GM21717 (cell line): Measurements from ENCODE around the gene SPAG16.
A peak's percentile ranks its signal among the peaks of the same experiment; 100 is the strongest.
"Not testable (repeated sequence)": the region's sequence is repeated elsewhere in the genome, so short reads cannot be mapped to it uniquely, and the experiment has no call there.

ENCODE experiments used
- ATAC-seq: cut with Tn5 transposase; IDR thresholded peaks from one replicate; pipeline ENCODE4 v1.9.1; 2021; ENCODE audit warnings: mild to moderate bottlenecking, moderate library complexity; ENCODE audit not compliant: unreplicated experiment

Gene SPAG16

DNA sequence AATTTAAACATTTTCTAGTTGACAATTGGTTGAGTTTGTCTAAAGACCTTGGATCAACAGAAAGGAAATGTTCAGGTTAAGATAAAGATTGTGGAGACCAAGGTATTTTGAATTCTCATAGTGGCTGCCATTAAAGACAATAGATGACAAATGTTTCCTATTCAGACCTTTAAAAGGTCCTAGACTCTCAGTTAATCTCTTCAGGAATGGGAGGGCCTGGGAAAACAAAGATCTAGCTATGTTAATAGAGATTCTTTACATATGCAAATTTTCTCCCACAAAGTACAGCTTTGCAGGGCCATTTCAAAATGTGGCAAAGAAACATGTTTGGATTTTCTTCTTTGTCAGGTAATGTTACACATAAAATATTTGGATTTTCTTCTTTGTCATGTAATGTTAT, 403.9 kb downstream of the SPAG16 start:
- no peak for ATAC-seq

DNA sequence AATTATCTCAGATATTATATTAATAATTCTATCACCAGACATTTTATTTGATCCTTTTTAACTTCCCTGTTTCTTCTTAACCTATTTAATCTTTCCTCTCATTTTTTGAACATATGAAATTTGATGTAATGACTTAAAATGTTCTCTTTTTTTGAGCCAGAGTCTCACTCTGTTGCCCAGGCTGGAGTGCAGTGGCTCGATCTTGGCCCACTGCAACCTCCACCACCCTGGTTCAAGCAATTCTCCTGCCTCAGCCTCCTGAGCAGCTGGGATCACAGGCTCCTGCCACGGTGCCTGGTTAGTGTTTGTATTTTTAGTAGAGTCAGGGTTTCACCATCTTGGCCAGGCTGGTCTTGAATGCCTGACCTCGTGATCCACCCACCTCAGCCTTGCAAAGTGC, 404.6 kb downstream of the SPAG16 start:
- not testable (repeated sequence) for ATAC-seq

DNA sequence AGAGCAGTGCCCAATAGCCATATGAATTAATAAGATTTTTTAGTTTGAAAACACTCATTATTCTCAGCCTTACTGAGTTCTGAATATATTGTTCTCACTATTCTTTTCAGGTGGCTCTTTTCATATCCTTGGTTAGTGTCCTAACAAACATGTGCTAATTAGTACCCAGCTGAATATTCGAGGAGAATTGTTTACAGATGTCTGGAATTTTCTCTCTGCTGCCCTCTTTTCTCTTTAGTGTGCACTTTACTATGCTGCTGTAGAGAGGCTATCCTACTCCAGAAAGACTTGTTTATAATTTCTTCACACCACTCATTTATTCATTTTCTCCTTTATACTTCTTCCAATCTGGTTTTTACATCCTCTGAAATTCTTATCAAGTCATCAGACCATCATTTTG, 405.3 kb downstream of the SPAG16 start:
- no peak for ATAC-seq

DNA sequence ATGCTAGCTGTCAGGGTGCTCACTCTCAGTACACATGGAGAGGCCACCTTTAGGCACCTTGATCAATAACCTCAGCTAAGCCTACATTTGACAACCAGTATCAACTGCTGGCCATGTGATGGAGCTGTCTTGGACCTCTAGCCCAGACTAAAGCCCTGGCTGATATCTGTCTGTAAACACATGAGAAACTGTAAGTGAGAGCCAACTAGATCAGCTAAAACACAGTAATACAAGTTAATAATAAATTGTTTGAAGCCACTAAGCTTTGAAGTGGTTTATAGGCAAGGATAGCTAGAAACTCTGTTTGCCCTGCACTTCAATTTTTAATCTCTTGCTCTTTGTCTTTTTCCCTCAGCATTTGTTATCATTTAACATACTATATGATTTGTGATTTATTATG, 407.1 kb downstream of the SPAG16 start:
- no peak for ATAC-seq

DNA sequence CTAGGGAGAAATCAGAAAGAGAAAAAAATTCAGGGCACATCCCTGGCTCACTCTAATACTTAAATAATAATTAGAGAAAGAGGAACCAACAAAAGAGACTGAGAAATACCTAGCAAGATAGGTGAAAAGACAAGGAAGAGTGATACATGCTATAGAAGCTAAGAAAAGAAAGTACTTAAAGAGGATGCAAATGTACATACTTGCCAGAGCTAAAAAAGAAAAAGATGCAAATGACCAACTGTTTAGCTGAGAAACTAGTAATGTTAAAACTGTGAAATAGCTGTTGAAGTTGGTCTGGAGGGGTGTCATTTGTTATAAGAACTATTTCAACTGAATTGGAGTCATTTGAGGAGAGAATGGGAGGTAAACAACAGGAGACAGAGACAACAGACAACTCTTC, 412.2 kb downstream of the SPAG16 start:
- peak; percentile 81 for ATAC-seq

DNA sequence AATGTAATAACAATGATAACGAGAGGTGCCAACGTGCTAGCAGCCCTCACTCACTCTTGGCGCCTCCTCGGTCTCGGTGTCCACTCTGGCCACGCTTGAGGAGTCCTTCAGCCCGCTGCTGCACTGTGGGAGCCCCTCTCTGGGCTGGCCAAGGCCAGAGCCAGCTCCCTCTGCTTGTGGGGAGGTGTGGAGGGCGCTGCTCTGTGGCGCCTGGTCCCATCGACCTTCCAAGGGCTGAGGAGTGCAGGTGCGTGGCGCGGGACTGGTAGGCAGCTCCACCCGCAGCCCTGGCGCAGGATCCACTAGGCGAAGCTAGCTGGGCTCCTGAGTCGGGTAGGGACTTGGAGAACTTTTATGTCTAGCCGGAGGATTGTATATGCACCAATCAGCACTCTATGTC, 417.1 kb downstream of the SPAG16 start:
- ATAC-seq = not testable (repeated sequence)

DNA sequence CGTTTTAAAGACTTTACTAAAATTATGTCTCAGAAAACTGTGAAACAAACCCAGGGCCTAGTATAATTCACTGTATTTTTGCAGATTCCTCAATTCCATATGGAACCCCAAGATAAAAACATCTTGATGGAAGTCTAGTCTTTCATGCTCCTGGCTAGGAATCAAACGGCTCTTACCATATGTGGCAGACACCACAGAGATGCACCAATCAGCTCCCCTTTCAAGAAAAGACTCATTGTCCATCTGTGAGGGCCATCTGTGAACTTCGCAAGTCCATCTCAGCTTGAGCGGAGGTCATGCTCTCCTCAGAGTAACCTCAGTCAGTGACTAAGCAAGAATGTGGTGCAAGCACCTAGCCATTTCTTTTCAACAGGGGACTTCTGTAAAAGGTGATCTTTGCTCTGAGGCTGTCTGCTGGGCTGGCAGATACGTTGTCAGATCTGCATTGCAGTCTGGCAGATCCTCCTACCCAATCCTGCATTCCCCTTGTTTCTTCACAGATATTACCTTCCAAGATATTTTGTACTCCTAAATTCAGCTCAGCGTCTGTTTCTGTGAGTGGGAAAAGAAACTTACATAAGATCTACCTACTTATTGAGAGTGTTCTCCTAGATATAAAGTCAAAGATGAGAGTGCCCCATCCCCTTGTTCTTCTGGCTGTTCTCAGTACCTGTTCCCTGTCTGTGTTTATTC, 419.3 kb downstream of the SPAG16 start:
- ATAC-seq = no peak

DNA sequence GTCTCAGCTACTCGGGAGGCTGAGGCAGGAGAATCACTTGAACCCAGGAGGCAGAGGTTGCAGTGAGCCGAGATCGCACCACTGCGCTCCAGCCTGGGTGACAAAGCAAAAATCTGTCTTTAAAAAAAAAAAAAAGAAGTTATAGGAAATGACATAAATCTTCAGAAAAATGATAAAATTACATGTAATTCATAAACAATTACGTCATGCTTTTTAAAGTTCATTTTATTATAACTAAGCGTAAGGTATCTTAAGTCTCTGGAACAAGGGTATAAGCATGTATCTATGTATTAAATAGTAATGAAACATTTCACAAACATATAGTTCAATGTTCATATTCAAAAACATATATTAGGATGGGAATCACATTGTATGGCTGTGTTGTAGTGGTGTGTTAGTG, 425.9 kb downstream of the SPAG16 start:
- ATAC-seq = no peak

DNA sequence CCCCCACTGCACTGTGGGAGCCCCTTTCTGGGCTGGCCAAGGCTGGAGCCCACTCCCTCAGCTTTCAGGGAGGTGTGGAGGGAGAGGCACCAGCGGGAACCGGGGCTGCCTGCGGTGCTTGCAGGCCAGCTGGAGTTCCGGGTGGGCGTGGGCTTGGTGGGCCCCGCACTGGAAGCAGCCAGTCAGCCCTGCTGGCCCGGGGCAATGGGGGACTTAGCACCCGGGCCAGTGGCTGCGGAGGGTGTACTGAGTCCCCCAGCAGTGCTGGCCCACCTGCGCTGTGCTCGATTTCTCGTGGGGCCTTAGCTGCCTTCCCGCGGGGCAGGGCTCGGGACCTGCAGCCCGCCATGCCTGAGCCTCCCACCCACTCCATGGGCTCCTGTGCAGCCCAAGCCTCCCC, 434.1 kb downstream of the SPAG16 start:
- not testable (repeated sequence) for ATAC-seq

DNA sequence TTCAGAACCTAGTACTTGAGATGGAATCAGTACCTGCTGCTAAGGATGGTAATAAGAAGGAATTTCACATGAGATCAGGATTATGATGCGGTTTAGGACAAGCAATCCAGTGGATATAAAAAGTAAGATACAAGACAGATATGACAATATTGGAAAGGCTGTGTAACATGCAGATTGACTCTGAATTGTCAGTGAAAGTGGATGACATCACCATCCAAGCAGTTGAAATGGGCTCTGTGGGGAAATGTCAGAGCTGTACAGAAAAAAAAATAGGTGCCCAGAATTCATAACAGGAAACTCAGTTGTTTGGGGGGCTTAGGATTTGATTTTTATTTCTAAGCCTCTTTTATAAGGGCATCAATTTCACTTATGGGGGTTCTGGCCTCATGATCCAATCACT, 438.3 kb downstream of the SPAG16 start:
- ATAC-seq = no peak

DNA sequence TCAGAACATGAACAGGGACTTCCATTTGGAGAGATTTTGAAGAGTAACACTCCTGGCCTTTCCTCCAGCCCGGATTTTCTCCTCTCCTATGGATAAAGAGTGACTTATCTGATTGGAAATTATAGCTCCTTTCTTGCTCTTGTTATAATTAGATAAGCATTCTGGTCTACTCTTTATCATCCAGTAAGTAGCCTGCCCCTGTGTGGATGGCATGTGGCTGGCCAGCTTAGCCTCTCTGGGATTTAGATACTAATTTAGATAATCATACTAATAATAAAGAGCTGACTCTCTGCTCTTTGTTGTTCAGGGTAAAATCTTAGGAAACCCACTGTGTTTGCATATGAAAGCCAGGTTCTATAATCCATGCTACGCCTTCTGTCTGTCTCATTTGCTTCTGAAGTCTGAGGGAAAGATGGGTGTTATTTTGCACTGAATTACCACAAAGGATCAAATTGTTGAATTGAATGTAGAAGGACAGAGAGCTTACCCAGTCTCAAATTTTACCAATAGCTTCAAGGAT, 438.8 kb downstream of the SPAG16 start:
- no peak for ATAC-seq

DNA sequence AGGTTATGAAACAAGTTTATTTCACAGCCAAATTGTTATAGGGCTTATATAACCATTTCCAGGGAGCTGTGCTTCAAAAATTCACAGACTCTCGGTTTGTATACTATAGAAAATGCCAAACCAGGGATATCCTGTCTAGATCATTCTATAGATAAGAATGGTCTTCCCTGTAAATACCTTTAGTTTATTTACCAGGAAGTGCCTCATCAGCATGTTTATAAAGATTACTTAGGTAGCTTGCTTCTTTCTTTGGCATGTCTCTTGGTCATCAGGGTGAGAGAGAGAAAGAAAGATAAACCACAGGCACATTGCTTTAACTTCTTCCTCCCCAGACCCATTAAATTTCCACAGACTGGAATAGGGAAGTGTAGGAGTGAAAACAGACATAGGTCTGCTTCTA, 439.4 kb downstream of the SPAG16 start:
- no peak for ATAC-seq

DNA sequence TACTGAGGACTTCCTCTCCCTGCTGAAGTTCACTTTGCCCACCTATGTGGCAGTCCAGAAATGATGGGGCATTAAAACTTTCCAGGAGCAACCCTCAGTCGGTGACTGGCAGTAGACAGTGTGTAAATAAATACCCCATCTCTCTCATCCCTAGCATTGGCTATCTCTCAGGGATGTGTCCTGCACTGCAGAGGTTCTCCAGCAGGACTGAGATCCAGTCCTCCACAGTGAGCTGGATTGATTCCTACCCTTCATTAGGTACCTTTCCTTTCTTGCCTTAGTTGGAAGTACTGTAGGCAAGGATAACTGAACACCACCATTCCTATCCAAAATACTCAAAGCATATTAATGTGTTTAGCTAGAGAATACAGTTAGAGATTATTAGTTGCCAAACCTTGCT, 441.8 kb downstream of the SPAG16 start:
- ATAC-seq = no peak

DNA sequence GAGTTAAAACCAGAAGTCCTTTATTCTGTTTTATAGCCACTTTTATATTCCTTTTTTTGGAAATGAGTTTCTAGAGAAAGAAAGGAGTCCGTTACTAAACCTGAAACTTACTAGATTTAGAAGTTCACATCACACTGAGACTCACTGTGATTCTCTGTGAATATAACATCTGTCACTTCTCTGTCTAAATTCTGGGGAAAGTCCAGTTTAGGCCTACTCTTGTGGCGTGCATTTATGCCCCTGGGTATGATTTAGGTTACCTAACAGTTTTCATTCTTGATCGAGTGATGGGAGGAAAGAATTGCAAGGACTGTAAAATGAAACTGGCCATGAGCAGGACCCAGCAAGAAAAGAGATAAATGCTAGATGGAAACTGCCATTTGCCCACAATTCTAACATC, 449.6 kb downstream of the SPAG16 start:
- peak; percentile 98 for ATAC-seq

DNA sequence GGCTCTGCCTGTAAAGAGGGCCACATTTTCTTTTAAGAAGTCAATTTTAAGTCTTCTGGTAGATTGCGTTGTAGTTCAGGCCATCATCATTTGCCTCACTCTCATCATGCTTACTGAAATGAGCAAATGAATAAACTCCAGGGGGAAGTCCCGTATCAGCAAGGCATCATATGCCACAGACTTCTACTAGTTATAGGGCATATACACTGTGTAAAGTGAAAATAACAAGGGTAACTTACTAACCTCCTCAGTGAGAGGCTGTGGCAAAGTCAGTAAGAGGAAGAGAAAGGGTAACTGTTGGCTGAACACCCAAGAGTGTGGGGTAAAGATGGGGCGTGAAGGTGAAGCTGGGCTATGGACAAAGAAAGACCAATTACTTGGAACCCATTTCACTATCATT, 456.2 kb downstream of the SPAG16 start:
- peak; percentile 97 for ATAC-seq

DNA sequence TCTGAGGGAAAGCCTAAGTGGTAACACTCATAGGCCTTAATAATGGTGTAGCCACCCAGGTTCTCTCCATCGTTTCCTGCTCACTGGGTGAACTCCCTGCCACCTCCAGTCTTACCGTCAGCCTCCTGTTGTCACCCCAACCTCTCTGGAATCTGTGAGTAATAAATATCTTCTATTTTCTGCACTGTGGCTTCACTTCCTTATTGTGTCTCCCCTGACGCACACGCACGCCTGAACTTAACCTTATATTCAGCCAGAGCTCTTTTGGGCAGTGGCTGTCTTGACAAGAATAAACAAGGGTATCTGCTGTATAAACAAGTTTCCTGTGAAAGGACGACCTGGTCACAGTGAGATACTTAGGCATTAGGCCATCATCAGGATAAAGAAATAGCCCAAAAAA, 467.2 kb downstream of the SPAG16 start:
- ATAC-seq = peak; percentile 98

DNA sequence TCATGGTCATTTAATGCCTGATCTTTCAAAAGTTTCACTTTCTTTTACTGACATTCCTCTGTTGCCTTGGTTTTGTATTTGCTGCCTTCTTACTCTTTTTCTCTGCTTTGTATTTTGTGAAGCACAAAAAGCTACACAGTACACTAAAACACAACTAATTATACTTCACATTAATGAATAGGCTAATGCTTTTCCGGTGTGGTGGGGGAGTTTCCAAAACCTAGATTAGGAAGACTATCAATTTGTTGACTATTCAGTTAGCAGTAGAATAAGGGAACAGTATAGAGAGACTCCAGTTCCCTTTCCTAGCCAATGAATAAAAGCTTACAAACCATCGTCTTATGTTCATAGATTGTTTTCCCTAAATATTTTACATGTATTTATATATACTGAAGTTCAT, 468.3 kb downstream of the SPAG16 start:
- no peak for ATAC-seq

DNA sequence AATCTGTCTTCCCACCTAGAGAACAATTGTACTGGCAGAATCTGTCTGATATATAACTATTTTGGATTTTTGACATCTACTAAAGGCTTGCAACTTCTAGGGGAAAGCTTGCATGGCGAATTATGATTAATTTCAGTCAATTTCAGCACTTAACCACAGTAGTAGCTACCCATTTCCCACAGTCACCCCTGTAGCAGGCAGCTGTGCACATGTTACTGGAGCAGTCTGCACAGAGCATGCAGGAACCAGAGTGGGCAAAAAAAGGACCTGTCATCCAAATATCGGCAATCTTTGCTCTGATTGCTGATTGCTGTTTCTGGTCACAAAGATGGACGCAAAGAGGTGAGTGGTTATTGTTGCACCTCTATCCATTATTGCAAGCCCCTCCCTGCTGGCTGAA, 473.3 kb downstream of the SPAG16 start:
- ATAC-seq = no peak

DNA sequence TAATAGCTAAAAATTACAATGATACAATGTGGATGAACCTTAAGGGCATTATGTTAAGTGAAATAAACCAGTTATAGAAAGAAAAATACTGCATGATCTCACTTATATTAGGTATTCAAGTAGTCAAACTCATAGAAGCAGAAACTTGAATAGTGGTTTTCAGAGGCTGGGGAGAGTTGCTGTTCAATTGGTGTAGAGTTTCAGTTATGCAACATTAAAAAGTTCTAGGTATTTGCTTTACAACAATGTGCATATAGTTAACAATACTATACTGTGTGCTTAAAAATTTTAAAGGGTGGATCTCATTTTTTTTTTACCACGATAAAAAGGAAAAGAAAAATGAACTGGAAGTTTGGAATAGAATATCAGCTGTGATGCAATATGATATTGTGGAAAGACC, 479.1 kb downstream of the SPAG16 start:
- ATAC-seq = no peak

DNA sequence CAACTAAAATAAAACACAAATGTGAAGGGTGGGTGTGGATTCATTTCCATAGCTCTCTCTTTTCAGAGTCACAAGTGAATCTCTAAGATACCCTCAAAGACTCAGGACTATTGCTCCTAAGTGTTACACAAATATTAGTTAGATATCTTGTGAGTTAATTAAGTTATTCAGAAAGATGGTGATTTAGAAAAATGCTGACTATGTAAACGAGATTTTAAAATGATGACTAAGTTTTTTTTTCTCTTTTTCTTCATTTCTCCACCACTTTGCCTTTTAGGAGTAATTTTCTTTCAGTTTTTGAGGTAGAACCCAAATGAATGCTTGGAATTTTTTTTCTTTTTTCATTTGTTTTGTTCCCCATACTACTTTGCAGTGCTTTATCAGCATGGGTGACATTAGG, 479.7 kb downstream of the SPAG16 start:
- ATAC-seq = no peak

DNA sequence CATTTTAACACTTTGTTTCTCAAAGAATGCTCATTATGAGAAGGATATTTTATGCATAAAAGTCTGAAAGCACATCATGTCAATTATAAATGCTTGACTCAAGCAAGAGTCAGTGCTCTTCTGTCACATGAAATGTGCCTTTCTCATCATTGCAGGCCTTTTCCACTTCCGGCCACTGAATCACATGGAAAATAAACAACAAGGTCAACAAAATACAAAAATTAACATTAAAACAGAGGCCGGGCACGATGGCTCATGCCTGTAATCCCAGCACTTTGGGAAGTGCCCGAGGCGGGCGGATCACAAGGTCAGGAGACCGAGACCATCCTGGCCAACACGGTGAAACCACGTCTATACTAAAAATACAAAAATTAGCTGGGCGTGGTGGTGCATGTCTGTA, 480.6 kb downstream of the SPAG16 start:
- no peak for ATAC-seq

DNA sequence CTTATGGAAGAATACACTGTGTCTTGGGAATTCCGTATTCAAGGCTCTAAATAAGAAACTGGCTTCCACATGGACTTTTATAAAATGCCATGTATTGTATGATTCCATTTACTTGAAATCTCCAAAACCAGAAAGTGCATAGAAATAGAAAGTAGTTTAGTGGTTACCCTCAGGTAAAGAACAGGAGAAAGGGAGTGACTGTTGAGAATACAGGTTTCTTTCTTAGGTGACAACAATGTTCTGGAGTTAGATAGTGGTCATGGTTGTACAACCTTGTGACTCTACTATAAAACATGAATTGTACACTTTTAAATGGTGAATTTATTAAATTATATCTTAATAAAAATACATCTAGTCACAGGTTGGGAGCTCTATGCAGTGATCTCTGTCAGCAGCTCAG, 481.8 kb downstream of the SPAG16 start:
- peak; percentile 50 for ATAC-seq

DNA sequence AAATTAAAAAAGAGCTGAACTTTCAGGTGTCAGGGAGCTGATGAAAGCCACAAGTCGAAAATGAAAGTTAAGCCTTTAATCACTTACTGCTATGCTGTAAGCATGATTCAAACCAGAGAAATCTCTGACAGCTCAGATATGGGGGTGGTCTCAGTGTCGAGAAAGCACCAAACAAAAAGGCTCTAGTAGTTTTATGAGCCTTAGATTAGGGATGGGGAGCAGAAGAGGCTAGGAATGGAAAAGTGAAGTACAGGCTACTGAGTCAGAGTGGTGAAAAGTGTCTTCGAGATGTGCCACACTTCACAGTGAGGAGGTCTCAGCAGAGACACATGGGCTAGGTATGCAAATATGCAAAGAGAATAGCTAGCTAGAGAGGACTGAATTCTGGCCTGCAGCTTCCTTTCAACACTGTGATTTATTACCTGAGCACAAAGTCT, 482.2 kb downstream of the SPAG16 start:
- ATAC-seq = peak; percentile 97
